H1 (cell line): ENCODE measurements around the gene DCTN1.

ENCODE experiments used
- POLR2A ChIP-seq, 2 experiments: IDR thresholded peaks; 1 replicate in 1 of 2; 2 replicates in 1 of 2; pipeline ENCODE4 v1.6.1; 2011; ENCODE audit warnings: low read depth in 2 of 2, low read length in 2 of 2, mild to moderate bottlenecking in 2 of 2; ENCODE audit errors: control extremely low read depth in 1 of 2
- RXRA ChIP-seq: IDR thresholded peaks from 2 replicates; pipeline ENCODE4 v1.6.1; 2011; ENCODE audit warnings: low read depth, mild to moderate bottlenecking, low read length, moderate library complexity; ENCODE audit not compliant: insufficient read depth
- SP2 ChIP-seq: IDR thresholded peaks from 2 replicates; pipeline ENCODE4 v1.6.1; 2012; ENCODE audit warnings: mild to moderate bottlenecking, low read length, inconsistent platforms
- TEAD4 ChIP-seq: IDR thresholded peaks from 2 replicates; pipeline ENCODE4 v1.6.1; 2012; ENCODE audit warnings: low read depth, low read length, inconsistent platforms, mixed read lengths
- YY1 ChIP-seq: IDR thresholded peaks from 2 replicates; pipeline ENCODE4 v1.6.1; 2011; ENCODE audit warnings: low read depth, mild to moderate bottlenecking, low read length

DNA sequence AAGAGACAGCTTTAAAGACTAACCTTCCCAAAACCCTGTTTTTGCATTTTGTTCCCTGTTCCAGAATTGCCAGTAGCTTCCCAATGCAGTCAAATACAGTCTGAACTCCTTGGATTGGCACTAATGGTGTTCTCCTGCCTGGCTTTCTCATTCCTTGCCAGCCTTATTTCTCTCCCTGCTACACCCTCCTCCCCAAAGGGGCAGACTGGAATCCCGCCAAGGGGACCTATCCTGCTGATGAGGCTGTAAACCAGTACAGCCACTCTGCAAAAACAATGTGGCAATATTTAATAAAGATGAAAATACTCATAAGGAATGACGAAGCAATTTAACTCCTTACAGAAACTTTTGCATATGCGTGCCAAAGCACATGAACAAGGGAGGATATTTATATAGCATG is 32.4 kb downstream of the DCTN1 start:
- no peak for TF ChIP-seq POLR2A (IDR thresholded peaks at IDR 0.05; ENCODE audit: control extremely low read depth in 1 of 2, low read depth in 2 of 2, low read length in 2 of 2)
- TF ChIP-seq SP2, result no peak
- TF ChIP-seq TEAD4, result no peak
- TF ChIP-seq YY1, result no peak
- no peak for TF ChIP-seq RXRA
